ENCODE results near the gene PIAS4. TPM values are rescaled to one million over a fixed set of nuclear protein-coding genes. Genes with fewer than 3 reads are reported as not detected.
"Not testable (repeated sequence)": the region's sequence is repeated elsewhere in the genome, so short reads cannot be mapped to it uniquely, and the experiment has no call there.

PIAS4 gene
- total RNA-seq, 1 donor = 17.3 TPM

DNA sequence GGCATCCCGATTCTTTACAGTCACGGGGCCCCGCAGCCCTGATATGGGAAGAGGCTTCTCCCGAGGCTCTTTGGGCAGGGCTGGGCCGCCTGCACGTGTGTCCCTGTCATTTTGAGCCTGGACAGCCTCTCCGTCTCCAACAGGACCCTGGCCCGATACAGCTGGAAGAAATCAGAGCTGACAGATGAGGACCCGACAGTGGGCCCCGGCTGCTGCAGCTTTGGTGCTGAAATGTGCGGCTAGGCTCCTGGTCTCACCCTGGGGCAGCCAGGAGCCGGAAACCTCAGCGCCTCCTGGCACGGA lies 3.2 kb downstream of the PIAS4 start:
- no peak for DNase-seq (ENCODE audit: low read depth)
- TF ChIP-seq, protein P1, sequence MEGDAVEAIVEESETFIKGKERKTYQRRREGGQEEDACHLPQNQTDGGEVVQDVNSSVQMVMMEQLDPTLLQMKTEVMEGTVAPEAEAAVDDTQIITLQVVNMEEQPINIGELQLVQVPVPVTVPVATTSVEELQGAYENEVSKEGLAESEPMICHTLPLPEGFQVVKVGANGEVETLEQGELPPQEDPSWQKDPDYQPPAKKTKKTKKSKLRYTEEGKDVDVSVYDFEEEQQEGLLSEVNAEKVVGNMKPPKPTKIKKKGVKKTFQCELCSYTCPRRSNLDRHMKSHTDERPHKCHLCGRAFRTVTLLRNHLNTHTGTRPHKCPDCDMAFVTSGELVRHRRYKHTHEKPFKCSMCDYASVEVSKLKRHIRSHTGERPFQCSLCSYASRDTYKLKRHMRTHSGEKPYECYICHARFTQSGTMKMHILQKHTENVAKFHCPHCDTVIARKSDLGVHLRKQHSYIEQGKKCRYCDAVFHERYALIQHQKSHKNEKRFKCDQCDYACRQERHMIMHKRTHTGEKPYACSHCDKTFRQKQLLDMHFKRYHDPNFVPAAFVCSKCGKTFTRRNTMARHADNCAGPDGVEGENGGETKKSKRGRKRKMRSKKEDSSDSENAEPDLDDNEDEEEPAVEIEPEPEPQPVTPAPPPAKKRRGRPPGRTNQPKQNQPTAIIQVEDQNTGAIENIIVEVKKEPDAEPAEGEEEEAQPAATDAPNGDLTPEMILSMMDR (IDR thresholded peaks at IDR 0.05; ENCODE audit: insufficient read depth, low read depth, low read length) = no peak

DNA sequence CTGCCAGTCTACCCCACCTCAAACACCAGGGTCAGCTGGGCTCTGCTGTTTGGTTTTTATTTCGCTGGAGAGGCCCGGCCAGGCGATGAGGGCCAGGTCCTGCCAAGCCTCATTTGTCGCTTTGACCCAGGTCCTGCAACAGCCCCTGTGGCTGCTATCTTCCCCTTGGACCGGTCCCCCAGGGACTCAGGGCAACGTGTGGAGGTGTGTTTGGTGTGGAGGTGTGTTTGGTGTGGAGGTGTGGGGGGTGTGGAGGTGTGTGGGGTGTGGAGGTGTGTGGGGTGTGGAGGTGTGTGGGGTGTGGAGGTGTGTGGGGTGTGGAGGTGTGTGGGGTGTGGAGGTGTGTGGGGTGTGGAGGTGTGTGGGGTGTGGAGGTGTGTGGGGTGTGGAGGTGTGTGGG lies 3.9 kb downstream of the PIAS4 start:
- not testable (repeated sequence) for H3K4me3 ChIP-seq (ENCODE audit: low read depth, low read length); DNase-seq (ENCODE audit: low read depth)

More for the DNA sequence above, 3.2 kb downstream of the PIAS4 start:
- no peak overlapping the region for H3K4me3 ChIP-seq (ENCODE audit: low read depth, low read length)

DNA sequence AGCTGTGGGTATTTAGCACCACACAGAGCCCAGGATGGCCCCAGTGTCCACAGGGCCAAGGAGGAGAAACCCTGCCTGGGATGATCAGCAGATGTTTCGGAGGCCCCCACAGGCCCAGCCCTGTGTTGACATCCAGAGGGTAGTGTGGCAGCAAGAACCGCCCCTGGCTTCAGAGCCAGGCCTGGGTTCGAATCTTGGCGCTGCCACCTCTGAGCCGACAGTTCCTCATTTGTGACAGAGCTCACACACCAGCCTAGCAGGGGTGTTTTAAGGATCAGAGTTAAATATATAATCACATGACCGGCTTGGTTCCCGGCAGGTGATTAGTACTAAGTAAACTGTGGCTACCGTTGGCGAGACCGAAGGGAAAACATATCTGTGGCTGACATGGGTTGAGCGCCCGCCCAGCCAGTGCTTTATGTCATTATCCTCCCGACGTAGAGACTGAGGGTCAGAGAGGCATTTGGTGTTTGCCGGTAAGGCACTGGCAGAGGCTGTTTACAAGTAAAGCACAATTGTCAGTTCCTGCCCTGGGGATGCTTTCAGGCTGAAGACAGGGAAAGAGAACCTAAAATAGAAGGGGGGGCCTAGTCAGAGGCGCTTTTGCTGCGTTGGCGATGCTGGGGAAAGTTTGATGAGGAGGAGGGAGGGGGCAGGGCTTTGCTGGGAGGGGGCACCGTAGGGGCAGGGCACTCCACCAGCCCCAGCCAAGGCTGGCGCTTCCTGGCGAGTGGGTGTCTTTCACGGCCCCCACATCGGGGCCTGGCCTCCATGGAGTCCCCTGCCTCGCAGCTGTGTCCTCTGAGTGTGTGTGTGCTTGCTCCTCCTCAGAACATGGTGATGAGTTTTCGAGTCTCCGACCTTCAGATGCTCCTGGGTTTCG lies 4.8 kb downstream of the PIAS4 start:
- no peak overlapping the region for H3K4me3 ChIP-seq (ENCODE audit: low read depth, low read length)
- TF ChIP-seq, protein P1 (IDR thresholded peaks at IDR 0.05; ENCODE audit: insufficient read depth, low read depth, low read length) = no peak
- no peak for DNase-seq (ENCODE audit: low read depth)

DNA sequence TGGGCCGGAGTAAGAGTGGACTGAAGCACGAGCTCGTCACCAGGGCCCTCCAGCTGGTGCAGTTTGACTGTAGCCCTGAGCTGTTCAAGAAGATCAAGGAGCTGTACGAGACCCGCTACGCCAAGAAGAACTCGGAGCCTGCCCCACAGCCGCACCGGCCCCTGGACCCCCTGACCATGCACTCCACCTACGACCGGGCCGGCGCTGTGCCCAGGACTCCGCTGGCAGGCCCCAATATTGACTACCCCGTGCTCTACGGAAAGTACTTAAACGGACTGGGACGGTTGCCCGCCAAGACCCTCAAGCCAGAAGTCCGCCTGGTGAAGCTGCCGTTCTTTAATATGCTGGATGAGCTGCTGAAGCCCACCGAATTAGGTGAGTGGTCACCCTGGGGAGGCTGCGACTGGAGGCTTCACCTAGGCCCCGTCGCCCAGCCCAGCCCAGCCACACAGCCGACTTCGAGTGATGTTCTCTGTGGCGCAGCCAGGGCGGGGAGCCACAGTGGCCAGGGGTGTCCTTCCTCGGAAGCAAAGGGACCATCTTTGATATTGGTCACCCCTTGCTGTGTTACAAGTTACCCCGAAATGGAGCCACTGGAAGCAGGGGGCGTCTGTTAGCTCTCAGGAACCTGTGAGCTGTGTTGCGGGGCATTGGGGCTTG lies 5.6 kb downstream of the PIAS4 start:
- no peak overlapping the region for H3K4me3 ChIP-seq (ENCODE audit: low read depth, low read length)
- no peak for DNase-seq (ENCODE audit: low read depth)
- TF ChIP-seq, protein P1 (IDR thresholded peaks at IDR 0.05; ENCODE audit: insufficient read depth, low read depth, low read length) = no peak

DNA sequence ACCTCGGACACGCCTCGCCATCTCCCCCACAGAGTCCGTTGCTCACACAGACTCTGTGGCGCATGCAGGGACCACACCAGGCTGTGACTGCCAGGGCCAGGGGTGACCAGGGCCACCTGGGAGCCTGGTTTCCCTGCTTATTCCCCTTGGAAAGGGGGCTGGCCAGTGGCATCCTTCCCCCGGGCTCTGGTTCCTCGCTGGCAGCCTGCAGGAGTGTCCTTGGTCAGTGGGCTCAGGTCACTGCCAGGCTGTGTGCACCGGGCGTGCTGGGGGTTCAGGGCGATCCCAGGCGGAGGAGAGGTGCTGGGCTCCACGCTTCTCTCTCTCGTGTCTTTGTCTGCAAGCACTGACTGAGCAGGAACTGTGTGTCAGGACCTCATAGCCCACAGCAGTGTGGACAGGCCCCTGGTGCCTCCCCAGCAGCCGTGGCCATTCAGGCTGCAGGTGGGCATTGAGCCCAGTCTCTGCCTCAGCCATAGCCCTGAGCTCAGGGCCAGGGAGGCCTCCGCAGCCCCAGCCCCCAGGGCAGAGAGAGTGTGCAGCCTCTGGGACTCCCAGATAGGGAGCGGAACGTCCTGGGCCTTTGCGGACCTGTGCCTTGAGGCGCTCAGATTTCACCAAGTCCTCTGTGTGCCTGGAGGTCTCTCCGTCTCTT lies 6.5 kb downstream of the PIAS4 start:
- no peak overlapping the region for H3K4me3 ChIP-seq (ENCODE audit: low read depth, low read length)
- TF ChIP-seq, protein P1 (IDR thresholded peaks at IDR 0.05; ENCODE audit: insufficient read depth, low read depth, low read length) = no peak
- no peak for DNase-seq (ENCODE audit: low read depth)

DNA sequence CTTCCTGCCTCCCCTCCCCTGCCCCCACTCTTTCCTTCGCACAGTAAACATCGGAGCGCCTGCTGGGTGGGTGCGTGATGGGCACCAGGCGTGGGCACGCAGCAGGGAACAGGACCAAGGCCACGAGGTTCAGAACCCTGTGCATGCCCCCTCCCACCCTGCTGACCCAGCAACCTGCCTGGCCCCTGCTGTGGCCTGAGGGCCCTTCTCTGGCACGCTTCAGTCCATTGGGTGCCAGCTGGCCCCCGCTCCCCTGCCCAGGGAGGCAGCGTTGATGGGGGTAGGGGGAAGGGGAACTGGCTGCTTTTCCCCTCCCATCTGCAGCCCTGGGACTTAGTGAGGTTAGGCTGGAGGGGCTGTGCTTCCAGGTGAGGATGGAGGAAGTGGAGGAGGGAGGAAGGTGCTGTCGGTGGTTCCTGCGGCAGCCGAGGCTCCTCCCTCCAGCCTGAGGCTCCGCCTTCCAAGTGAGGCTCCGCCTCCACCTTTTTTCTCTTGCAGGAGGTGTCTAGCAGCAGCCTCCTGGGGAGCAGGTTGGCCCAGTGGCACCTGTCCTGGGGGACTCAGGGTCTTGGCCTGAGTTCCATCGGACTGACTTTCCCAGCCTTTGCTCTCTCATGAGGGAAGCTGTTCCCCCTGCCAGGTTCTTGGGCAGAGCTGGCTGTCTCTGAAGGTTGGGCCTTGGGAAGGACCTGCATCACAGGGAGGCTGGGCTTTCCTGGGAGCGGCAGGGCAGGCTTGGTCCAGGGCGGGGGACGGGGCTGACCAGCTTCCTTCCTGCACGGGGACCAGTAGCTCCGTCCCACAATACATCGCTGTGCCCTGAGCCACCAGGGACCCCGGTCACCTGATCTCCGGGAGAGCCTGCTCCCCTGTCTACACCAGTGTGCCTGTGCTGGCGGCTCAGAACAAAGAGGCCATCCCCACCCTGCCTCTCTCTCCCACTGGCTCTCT lies 7.3 kb downstream of the PIAS4 start:
- no peak for DNase-seq (ENCODE audit: low read depth)
- H3K4me3 ChIP-seq (ENCODE audit: low read depth, low read length) = no peak overlapping the region
- TF ChIP-seq, protein P1 (IDR thresholded peaks at IDR 0.05; ENCODE audit: insufficient read depth, low read depth, low read length) = no peak
